Measurements from ENCODE around the gene NCOA6. TPM values are rescaled to one million over a fixed set of nuclear protein-coding genes. Genes with fewer than 3 reads are reported as not detected.
A peak's percentile ranks its signal among the peaks of the same experiment; 100 is the strongest.

NCOA6 gene
- total RNA-seq (ENCODE audit: unreplicated experiment), result 45.6 TPM
- long read RNA-seq, partial matches to known transcripts, result 3 of 3 reads
- long read RNA-seq, other reads (novel, unspliced or antisense), result 0 of 3 reads

DNA sequence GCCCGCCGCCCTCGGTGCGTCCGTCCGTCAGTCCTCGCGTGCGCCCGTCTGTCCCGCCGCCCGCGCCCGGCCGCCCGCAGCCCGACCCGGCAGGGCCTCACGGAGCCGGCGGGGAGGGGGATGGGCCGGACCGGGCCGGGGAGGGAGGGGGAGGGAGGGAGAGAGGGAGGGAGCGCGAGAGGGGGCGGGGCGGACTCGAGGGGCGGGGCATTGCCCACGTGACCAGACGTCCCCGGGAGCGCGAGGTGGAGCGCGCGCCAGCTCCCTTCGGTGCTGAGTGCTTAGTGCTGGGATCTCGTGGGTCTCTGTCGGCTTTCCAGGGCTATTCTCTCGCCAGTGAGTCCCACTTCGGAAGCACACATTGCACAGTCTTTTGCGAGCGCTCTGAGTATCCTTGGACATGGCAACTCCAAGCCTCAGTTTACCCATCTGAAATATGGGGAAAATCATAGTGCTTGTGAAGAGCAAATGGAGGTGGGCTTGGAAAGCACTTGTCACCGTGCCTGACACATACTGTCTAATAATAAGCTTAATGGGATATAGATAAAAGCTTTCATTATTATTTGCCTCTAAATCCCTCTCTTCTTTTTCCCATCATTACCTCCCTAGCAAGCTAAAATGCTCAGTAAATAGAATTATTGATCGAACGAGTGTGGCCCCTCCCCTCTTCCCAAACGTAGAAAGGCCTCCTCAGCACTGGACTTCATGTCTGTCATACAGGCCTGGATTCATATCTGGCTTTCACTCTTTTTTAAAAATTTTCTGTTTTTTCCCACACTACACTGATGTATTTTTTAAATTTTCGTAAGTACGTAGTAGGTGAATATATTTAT lies at the start of gene NCOA6:
NCOA6 (minus strand) TSS at position 122 of the 833 bp plus-strand sequence. CDS start 43,296 bp downstream, outside the sequence.
- TF ChIP-seq, protein P1, sequence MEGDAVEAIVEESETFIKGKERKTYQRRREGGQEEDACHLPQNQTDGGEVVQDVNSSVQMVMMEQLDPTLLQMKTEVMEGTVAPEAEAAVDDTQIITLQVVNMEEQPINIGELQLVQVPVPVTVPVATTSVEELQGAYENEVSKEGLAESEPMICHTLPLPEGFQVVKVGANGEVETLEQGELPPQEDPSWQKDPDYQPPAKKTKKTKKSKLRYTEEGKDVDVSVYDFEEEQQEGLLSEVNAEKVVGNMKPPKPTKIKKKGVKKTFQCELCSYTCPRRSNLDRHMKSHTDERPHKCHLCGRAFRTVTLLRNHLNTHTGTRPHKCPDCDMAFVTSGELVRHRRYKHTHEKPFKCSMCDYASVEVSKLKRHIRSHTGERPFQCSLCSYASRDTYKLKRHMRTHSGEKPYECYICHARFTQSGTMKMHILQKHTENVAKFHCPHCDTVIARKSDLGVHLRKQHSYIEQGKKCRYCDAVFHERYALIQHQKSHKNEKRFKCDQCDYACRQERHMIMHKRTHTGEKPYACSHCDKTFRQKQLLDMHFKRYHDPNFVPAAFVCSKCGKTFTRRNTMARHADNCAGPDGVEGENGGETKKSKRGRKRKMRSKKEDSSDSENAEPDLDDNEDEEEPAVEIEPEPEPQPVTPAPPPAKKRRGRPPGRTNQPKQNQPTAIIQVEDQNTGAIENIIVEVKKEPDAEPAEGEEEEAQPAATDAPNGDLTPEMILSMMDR (IDR thresholded peaks at IDR 0.05; ENCODE audit: partially characterized antibody, unreplicated experiment), result no peak
- Mint-ChIP-seq H3K9me3 (ENCODE audit: unreplicated experiment) (peaks cover 12% of the 10 kb centered on the region), H3K27me3 (ENCODE audit: unreplicated experiment) (peaks cover 6% of the 10 kb centered on the region), H3K27ac (ENCODE audit: unreplicated experiment) (peak within 1 kb of the TSS; percentile 94), H3K4me1 (ENCODE audit: low read depth, unreplicated experiment) (peaks cover 10% of the 10 kb centered on the region), H3K4me3 (ENCODE audit: unreplicated experiment) (peak within 1 kb of the TSS; percentile 100), H3K36me3 (ENCODE audit: unreplicated experiment) (peaks cover 6% of the 10 kb centered on the region)
- DNase-seq, result peak; percentile 85

DNA sequence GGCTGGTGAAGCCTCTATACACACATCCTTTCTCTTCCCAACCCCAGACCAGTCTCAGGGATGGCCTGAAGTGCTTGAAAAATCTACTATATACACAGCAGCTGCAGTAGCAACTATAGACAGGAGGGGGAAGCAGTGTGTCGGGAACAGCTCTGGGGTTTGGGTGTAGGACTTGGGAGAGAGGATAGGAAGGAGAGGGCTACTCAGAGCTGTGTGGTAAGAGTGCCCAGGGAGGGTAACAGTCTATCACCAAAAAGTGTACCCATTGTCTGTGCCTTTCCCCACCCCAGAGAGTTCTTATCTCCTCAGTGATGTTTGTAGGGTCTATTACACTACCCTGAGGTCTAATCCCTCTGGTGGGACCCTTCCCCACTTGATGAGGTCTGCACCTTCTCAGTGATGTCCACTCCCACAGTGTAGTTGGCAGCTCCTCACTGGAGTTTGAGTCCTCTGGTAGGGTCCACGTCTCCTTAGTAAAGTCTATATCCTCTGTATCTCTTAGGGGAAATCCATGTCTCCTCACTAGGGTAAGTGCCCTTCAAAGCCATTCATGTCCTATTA lies 48.7 kb upstream of the NCOA6 start:
- peaks cover 15% of the 10 kb centered on the region for H3K9me3 Mint-ChIP-seq (ENCODE audit: unreplicated experiment)
- peaks cover 22% of the 10 kb centered on the region for H3K4me1 Mint-ChIP-seq (ENCODE audit: low read depth, unreplicated experiment)
- H3K36me3 Mint-ChIP-seq (ENCODE audit: unreplicated experiment), result no peaks in the 10 kb centered on the region
- H3K27me3 Mint-ChIP-seq (ENCODE audit: unreplicated experiment), result peaks cover 16% of the 10 kb centered on the region
- H3K4me3 Mint-ChIP-seq (ENCODE audit: unreplicated experiment), result peak overlapping the region; percentile 90
- DNase-seq, result peak; percentile 77
- TF ChIP-seq, protein P1 (IDR thresholded peaks at IDR 0.05; ENCODE audit: partially characterized antibody, unreplicated experiment), result peak; percentile 64
- H3K27ac Mint-ChIP-seq (ENCODE audit: unreplicated experiment), result peak overlapping the region; percentile 89

DNA sequence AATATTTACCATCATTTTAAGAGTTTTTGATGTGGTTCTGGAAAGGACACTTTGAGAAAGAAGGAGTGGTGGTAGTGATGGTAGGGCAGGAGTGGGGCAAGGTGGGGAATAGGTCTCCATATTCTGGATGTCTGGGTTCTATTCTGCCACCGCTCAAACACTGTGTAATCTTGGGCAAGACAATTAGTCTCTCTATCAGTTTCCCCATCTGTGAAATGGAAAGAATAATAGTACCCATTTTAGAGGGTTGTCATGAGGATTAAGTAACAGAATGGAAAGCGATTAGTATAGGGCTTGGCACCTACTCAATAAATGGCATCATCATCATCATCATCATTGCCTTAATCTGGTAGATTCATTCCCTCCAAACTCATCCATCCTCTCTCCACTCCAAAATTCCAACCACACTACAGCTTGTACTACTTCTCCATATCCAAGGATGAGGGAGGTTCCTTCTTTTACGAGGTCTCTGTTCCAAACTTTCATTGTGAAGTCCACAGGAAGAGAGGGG lies 48.2 kb upstream of the NCOA6 start:
- H3K4me1 Mint-ChIP-seq (ENCODE audit: low read depth, unreplicated experiment), result peaks cover 22% of the 10 kb centered on the region
- peak overlapping the region; percentile 89 for H3K27ac Mint-ChIP-seq (ENCODE audit: unreplicated experiment)
- peak overlapping the region; percentile 90 for H3K4me3 Mint-ChIP-seq (ENCODE audit: unreplicated experiment)
- H3K9me3 Mint-ChIP-seq (ENCODE audit: unreplicated experiment), result peaks cover 15% of the 10 kb centered on the region
- TF ChIP-seq, protein P1 (IDR thresholded peaks at IDR 0.05; ENCODE audit: partially characterized antibody, unreplicated experiment), result no peak
- peaks cover 16% of the 10 kb centered on the region for H3K27me3 Mint-ChIP-seq (ENCODE audit: unreplicated experiment)
- DNase-seq, result no peak
- no peaks in the 10 kb centered on the region for H3K36me3 Mint-ChIP-seq (ENCODE audit: unreplicated experiment)

DNA sequence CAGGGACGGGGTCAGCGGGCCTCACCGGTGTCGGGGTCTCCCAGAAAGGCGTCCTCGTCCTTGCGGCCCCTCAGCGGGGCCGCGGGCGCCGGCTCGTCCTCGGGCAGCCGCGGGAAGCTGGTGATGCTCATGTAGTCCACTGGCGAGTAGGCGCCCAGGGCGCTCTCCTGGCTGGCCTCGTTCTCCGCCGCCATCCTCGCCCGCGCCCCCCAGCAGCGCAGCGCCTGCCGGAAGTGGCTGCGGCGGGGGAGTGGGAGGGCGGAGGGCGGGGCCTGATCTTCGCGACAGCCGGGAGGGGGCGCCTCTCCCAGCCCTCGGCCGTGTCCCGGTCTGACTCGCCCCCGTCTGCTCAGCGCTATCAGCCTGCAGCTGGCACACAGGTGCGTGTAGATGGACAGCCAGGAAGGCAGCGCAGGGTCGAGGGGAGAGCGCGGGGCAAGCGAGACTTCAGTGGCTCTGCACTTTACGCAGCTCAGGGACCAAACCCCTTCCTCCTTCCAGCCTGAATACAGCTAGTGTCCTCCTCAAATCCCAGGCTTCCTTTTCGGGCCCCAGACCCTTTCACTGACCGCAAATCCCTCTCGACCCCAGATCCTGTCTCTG lies 47.3 kb upstream of the NCOA6 start, which contains the start of gene GGT7:
GGT7 (minus strand) TSS at position 235 of the 603 bp plus-strand sequence; CDS start at position 194, 41 bp downstream.
- H3K36me3 Mint-ChIP-seq (ENCODE audit: unreplicated experiment), result no peaks in the 10 kb centered on the region
- peak; percentile 94 for DNase-seq
- H3K27ac Mint-ChIP-seq (ENCODE audit: unreplicated experiment), result peak within 1 kb of the TSS; percentile 89
- peak within 1 kb of the TSS; percentile 99 for H3K4me3 Mint-ChIP-seq (ENCODE audit: unreplicated experiment)
- peaks cover 15% of the 10 kb centered on the region for H3K9me3 Mint-ChIP-seq (ENCODE audit: unreplicated experiment)
- TF ChIP-seq, protein P1 (IDR thresholded peaks at IDR 0.05; ENCODE audit: partially characterized antibody, unreplicated experiment), result peak; percentile 74
- peaks cover 16% of the 10 kb centered on the region for H3K27me3 Mint-ChIP-seq (ENCODE audit: unreplicated experiment)
- peaks cover 22% of the 10 kb centered on the region for H3K4me1 Mint-ChIP-seq (ENCODE audit: low read depth, unreplicated experiment)
